GM18511 (cell line): Measurements from ENCODE around the gene SEBOX.

Source experiments
- ATAC-seq: cut with Tn5 transposase; IDR thresholded peaks from one replicate; pipeline ENCODE4 v1.9.1; 2021; ENCODE audit warnings: mild to moderate bottlenecking, moderate library complexity; ENCODE audit not compliant: unreplicated experiment

Gene SEBOX

DNA sequence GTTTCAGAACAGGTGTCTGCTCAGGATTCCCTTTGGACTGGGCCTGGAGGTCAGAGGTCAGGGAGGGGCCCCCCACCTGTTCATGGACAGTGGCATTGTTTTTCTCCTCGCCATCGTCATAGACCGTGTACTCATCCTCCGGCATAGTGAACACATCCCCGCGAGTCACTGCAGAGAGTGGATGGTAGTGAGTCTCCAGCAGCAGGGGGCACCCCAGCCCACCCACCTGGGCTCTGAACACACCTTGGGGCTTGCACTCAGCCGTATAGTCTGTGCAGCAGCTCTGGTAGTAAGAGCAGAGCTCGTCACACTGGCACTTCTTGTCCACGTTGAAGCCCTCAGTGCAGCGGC, 4.7 kb upstream of the SEBOX start:
- ATAC-seq: no peak

DNA sequence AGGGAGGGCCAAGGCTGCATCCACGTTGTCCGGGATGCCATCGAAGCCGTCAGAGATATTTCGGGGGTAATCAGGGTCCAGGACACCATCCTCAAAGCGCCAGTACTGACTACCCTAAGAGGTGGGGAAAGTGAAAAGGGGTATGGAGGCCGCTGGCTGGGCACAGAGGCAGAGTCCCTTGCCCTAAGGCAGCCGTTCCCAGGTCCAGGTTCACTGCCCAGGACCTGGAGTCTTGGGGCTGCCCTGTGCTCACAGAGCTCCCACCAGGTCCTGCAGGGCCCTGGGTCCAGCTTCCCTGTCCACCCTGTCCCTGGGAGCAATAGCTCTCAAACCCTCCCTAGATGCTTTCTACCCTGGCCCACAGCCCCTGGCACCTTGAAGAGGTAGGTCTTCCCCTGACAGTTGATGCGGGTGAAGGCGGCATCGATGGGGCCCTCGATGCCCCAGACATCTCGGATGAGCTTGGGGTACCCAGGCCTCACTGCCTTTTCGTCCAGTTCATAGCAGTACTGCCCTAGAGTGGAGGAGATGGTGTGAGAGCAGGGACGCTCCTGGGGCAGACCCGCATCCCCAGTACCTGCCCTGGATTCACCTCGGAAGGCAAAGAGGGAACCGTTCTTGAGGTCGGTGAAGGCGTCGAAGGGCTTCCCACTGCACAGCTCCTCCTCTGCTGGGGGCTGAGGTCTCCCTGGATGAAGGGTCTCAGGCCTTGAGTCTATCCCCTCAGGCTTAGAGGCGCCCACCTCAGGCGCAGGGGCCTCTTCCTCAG, 4.1 kb upstream of the SEBOX start:
- ATAC-seq: no peak

DNA sequence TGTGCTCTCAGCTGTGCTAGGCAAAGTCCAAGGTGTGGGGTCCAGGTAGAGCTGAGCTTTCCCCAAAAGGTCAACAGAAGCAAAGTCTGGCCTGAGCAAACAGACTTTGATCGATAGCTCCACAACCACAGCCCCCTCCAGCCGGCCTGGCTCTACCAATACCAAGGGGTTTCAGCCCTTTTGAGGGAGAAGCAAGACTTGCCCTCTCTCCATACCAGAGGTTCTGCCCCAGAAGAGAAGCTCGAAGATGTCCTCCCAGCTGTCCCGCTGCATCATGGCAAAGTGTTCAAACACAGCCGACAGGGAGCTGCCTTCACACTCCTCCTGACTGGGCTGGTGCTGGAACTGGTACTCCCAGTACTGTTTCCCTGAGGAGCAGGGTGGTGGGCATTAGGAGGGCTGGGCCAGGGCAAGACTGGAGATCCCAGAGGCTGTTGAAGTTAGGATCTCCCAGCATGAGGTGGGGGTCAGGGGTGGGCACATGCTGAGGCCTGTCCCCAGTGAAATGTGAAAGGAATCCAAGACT, 3.4 kb upstream of the SEBOX start:
- no peak for ATAC-seq

DNA sequence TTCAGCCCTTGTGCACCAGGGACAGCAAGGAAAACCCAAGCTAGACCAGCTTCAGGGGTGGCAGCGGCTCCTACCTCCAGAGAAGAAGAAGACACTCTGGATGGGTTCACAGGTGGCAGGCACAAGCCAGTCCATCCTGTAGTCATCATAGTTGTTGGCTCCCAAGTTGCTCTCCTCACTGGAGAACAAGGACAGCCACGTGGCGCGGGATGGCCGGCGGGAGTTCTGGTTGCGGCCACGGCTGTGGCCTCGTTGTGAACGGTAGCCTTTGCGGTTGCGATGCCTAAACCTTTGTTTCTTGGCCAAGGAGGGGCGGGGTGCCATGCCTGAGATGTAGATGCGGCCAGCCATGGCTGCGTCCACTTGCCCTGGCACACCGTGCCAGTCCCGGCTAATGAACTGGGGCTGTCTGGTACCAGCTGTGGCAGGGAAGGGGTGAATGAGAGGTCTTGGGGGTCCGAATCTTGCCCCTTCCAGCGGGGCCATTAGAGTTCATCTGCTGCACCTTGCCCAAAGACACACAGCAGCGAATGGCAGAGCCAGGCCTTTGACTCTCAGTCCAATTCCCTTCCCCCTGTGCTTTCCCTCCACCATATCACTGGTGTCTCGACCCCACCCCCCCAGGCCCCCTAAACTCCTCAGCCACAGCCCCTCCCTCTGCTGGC, 2.8 kb upstream of the SEBOX start:
- ATAC-seq: no peak

DNA sequence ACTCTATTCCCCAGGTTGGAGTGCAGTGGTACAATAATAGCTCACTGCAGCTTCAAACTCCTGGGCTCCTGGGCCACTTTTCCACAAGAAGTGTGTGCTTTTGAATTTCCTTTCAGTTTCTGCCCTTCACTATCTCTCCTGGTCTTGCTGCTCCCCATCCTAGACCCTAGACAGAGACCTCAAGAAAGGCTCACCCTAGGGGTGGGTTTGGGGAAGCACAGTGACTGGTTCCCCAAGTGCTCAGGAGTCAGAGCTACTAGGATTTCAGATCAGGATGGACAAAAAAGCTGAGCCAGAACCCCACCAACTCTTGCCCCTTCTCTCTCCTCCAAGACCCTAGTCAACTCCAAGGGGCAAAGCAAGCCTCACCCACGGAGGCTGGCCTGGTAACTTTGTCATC, 1.6 kb upstream of the SEBOX start:
- no peak for ATAC-seq

DNA sequence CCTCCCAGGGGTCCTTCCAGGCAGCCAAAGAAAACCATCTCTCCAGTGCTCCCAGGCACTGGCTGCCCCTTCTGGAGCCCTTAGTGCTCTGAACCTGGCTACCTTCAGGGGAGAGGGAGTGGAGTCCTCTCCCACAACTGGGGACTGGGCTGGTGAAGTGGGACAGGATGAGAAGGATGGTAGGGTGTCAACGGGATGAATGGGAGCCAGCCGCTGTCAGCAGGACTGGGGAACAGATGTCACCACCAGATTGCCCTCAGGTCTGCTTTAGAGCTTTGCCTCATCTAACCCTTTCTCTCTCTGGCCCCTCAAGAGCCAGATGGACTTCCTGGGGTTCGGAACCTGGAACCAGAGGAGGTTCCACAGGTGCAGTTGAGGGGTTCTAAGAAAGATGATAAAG, 488 bp upstream of the SEBOX start:
- no peak for ATAC-seq

DNA sequence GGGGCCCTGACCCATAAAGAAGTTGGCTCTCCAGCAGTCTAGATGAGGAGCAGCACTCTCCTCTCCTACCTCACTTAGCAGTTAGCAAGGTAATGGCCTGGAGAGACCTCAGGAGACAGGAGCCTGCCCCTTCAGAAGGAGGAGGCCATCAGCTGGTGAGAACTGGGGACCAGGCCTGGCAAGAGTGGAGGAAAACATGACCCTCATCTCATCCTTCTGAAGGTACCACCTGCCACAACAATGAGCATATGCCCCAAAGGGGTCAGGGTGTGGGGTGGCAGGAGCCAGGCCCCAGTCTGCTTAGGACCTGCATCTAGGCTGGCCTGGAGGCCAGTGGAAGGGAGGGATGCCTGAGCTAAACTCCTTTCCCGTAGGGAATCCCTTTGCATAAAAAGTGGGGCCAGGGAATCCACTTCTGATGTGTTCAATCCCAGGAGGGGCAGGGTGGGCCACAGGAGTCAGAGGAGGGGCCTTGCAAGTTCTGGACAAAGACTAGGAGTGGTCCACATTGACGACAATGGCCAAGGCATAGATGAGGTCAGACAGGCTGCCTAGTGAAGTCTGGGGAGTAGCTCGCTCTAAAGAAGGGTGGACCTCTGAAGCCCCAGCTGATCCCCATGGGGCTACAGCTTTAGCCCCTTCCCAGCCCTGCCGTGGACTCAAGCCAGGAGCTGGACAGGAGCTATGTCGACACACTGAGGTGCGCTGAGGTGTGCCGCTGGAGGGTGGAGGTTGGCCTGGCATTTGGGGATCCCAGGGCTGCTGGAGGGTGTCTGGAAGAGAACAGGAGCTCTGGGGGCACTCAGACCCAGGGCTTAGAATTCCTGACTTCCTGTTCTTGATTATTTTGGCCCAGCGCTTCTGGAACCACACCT, 986 bp downstream of the SEBOX start:
- no peak for ATAC-seq

DNA sequence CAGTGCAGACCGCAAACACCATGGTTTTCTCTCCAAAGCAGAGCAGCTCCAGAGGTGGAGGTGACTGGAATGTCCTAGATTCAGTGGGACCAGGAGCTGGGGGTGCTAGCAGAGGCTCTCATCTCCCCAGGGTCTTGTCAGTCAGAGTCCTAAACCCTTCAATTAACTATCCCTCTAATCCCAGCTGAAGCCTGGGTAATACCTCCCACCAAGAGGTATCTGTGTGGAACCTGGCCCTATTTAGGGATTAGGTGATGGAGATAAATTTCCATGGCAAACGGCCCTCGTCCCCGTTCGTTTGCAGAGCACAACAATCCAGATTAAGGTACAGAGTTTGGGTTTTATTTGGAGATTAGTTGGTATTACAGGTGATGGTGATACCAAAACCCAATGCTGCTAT, 1.8 kb downstream of the SEBOX start:
- ATAC-seq: no peak

DNA sequence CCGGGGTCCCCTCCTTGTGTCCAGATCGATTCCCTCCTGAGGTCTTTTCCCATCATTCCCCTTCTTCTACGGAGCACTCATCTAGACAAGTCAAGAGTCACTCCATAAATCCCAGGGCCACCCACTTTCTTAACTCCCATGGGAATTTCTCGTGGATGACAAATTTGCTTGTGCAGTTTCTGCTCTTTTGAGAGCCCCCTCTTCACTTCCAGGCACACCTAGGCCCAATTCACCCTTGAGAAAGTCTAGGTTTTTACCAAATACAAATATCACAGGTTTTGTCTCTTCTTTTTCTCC, 7.2 kb downstream of the SEBOX start:
- no peak for ATAC-seq

DNA sequence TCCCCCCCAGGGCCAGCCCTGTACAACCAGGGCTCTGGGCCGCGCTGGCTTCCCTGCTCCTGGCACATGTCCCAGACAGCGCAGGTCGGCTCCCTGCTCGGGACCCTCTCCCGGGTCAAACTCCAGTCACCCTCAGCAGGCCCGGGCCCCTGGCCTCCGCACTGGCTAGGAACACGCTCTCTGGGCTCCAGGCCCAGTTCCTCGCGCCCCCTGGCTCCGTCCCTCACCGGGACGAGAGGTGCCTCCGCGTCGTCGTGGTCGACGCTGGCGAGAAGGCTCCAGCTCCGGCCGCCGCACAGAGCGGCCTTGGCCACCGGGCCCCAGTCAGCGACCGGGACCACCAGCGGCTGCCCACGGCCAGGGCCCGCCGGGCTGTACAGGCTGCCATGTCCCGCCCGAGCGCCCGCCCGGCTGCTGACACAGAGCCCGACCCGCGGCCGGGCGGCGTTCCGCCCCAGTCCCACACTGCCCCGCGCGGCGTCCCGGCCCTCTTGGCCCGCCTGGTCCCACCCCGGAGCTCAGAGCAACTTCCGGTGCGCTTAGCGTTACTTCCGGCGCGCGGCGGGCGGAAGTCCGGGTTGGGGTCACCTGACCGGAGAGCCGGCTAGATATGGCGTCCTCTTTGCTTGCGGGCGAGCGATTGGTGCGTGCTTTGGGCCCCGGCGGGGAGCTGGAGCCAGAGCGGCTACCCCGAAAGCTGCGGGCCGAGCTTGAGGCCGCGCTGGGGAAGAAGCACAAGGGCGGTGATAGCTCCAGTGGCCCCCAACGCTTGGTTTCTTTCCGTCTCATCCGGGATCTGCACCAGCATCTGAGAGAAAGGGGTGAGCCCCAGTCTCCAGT, 7.7 kb downstream of the SEBOX start, which contains the start of gene POLDIP2:
POLDIP2 (minus strand) TSS at position 467 of the 840 bp plus-strand sequence; CDS start at position 388, 79 bp downstream.
- ATAC-seq: peak; percentile 97

DNA sequence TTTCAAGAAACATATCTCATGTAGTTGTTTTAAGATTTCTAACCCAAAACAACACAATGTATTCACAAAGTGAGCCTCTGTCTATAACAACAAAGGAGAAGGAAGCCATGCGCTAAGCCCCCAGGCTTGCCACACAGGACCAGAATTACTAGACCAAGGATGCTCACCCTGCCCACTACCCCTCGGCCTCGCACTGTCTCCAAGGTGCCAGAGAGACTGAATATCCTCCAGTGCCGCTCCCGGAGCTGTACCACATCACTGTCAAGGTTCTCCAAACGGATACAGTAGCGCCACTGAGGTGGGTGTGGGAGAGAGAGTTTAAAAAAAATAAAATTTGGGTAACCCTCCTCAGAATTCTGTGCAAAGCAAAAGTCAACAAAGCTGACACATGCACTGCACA, 14.7 kb downstream of the SEBOX start:
- no peak for ATAC-seq

DNA sequence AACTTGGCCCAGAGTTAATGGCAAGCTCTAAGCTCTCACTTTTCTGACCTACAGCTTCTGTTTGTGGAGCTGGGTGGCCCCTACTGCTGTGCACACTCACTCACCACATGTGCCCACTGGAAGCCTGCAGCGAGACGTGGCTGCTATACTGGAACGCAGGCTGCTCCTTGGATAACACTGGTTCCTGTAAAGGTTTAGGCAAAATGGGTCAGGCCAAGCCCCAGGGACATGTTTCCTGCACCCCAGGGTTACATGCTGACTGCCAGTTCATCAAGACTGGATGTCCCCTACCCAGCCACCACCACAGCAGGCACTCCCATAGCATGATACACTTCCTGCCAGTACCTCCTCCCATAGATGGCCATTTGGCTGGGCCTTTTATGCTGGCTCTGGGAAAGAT, 16.0 kb downstream of the SEBOX start:
- ATAC-seq: no peak

DNA sequence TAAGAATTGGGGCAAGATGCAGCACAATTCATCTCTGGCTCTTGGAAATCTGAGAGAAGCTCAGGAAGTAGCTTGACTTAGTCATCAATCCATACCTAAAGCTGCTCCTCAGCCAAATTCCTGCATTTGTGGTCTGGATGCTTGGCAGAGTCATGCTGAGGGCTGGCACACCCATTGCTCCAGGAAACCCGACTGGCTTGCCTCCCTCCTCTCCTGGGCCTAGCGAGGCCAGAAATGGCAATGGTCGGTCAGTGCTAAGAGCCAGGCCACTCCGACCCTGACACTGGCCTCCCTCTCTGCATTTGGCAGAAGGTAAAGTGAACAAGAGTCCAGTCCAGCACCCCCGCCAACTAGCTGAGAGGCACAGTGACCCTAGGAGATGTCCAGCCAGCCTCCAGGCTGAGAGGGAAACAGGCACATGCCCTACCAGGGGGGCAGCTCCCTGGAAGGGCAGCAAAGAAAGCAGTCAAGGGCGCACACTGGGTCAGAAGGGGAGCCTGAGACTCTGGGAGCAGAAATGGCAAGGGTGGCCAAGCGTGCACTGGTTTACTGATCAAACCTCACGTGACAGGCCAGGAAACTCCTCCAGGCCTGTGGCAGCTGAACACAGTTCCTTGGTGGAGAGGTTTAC, 17.6 kb downstream of the SEBOX start:
- ATAC-seq: no peak

DNA sequence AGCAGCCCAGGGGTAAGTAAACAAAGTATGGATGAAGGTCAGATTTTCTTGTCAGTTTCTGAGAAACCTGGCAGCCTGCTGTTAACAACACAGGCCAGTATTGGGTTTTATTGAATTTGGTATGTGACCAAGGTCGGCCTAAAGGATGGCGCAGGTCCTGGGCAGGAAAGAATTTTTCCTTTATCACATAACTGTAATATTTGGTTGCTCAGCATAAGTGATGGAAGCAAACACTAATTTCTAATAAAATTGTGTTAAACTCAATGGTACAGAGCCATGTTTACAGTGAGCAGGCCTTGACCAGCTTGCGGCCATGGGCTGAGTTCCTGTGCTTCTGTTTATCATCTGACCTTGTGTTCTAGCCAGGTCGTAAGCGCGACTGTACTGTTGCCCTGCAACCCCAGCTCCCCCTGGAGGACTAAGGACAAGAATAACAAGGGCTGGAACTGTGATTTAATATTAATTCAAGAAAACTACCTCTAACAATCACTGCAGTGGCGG, 18.2 kb downstream of the SEBOX start:
- no peak for ATAC-seq

DNA sequence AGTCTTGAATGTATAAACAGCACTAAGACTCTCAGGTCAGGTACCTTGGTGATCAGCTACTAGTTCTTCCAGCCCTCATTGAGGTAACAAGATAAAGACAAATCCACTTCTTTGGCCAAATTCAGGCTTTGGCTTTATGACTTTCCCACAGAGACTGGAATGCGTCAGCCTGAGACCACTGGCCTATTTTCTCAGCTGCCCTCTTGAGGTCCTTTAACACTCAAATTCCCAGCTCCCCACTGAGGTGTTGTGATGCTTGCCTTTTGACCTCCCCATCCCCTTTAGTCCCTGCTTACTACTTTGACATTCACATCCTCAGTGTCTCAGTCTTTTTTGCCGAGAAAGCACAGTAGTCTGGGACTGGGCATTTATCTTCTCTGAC, 18.8 kb downstream of the SEBOX start:
- no peak for ATAC-seq

DNA sequence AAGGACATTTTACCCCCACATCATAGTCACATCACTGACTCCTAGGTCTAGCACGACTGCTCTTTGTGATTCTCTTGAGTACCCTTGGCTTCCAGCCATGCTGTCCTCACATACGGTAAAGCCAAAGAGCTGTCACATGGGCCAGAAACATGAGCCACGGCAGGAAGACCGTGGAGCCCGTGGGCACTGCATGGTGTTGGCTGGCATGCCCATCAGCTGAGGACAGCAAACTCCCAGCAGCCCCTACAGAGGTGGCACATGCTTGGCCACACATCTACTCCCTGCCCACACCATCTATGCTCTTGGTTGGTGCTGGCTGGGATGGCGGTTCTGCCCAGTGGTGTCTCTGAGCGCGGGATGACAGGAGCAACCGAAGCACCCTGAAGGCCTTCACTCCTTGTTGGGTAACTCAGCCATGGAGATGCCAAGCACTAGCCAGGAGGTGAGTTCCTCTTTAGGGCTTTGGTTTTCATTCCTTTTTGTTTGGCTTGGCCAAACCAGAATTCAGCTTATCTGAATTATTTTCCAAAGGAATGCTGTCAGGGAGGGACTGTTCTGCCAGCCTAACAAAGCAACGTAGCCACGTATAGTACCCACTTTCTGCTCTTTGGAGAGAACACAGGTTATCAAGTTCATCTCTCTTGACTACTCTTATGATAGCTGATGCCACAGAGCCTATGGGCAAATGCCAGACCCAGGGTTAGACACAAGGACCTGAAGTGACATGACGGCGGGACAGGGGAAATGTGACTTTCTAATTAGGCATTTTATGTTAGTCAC, 19.4 kb downstream of the SEBOX start:
- no peak for ATAC-seq

DNA sequence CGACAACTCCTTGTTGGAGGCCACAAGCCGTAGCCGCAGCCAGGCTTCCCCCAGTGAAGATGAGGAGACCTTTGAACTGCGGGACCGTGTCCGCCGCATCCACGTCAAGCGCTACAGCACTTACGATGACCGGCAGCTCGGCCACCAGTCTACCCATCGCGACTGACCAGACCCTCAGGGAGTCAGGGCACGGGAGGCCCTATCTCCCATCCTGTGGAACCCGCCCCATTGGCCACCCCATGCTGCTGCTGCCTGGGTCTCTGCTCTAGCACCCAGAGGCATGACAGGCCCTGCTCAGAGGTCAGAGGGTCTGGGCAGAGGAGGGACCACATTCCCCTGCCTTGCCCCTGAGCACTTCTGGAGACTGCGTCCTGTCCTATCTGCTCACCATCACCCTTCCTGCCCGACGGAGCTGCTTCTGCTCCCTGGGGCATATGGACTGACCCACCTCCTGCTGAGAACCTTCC, 20.5 kb downstream of the SEBOX start:
- ATAC-seq: no peak

DNA sequence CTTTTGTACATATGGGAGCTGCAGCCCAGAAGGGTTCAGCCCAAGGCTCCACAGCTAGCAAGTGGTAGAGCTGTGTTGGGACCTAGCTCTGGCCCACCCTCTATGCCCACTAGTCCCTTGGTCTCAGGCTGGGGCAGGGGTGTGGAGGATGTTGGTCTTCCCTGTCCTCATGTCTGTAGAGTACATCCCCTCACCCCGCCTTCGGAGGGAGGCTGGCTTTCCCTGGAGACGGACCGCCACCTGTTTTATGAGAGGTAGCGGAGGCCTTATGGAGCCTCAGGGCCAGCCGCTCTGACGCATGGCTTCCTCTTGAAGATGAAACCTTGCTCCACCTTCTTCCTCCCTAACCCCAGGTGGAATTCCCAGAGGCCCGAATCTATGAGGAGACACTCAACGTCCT, 21.0 kb downstream of the SEBOX start:
- ATAC-seq: no peak

DNA sequence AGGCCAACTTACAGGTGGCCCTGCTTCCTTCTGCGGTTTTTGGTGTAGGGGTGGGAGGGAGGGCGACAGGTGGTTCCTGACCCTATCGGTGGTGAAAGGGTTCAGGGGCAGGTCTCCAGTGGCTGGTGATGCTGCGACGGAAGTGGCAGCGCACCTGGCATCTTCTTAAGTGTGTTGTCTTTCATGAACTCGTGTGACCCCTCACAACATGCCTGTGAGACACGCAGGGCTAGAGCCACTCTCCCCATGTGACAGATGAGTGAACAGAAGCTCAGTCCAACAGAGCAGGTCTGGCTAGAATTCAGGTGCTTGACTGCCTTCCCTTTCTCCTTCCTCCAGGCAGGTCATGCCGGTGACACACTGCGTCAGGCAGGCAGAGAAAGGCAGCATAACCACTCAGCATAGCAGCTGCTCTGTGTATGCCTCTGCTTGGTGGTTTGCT, 21.5 kb downstream of the SEBOX start:
- ATAC-seq: no peak
